ENCODE results near the gene DUXA.

GRCh38 chr19:57192993-57193392 is 25.7 kb upstream of the DUXA start:
- TF ChIP-seq, protein P1, sequence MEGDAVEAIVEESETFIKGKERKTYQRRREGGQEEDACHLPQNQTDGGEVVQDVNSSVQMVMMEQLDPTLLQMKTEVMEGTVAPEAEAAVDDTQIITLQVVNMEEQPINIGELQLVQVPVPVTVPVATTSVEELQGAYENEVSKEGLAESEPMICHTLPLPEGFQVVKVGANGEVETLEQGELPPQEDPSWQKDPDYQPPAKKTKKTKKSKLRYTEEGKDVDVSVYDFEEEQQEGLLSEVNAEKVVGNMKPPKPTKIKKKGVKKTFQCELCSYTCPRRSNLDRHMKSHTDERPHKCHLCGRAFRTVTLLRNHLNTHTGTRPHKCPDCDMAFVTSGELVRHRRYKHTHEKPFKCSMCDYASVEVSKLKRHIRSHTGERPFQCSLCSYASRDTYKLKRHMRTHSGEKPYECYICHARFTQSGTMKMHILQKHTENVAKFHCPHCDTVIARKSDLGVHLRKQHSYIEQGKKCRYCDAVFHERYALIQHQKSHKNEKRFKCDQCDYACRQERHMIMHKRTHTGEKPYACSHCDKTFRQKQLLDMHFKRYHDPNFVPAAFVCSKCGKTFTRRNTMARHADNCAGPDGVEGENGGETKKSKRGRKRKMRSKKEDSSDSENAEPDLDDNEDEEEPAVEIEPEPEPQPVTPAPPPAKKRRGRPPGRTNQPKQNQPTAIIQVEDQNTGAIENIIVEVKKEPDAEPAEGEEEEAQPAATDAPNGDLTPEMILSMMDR (IDR thresholded peaks at IDR 0.05), result no peak
- TF ChIP-seq POLR2A (IDR thresholded peaks at IDR 0.05), result no peak

All from vagina (tissue), 2 donors.